Panc1 (cell line): Measurements from ENCODE around the gene TEK. TPM values are rescaled to one million over a fixed set of nuclear protein-coding genes. Genes with fewer than 3 reads are reported as not detected.

ENCODE experiments used
- ATAC-seq: fragments of 200-7000 bp; cut with Tn5 transposase; 2 replicates; pipeline ENCODE4 v1.9.1; 2020; ENCODE audit warnings: mild to moderate bottlenecking, moderate library complexity
- BruUV-seq: library from RNA; stranded (reverse); fragments of 400-500 nt; replicated peaks from 2 replicates; lab custom pipeline; 2021; lab: Mats Ljungman, UMichigan
- CTCF ChIA-PET: fragments of 300-600 bp; sonication (Branson Sonifier 250); formaldehyde crosslinking; loops from one replicate; lab custom pipeline; 2022; ENCODE audit warnings: antibody characterized with exemption; lab: Charles Lee
- POLR2A ChIA-PET: fragments of 300-600 bp; sonication (Branson Sonifier 250); formaldehyde crosslinking; loops from one replicate; lab custom pipeline; 2022; ENCODE audit warnings: antibody characterized with exemption; lab: Charles Lee
- DNase-seq: peaks from one replicate; pipeline ENCODE4 v3.0.0-alpha.2; 2010; ENCODE audit warnings: low read depth, low spot score
- H3K27ac ChIP-seq: 2 replicates; pipeline ENCODE4 v1.5.1; 2011; ENCODE audit warnings: mild to moderate bottlenecking, low read length, inconsistent platforms
- H3K27me3 ChIP-seq: fragments of 200-500 bp; sonication (Bioruptor generic); 2 replicates; pipeline ENCODE4 v1.6.0; 2014; ENCODE audit warnings: low read length, inconsistent platforms; ENCODE audit not compliant: control insufficient read depth, insufficient read depth
- H3K36me3 ChIP-seq: fragments of 200-500 bp; sonication (Bioruptor generic); 2 replicates; pipeline ENCODE4 v1.5.1; 2014; ENCODE audit warnings: inconsistent platforms, mild to moderate bottlenecking, low read length, moderate library complexity; ENCODE audit not compliant: control insufficient read depth, insufficient read depth
- H3K4me1 ChIP-seq: 2 replicates; pipeline ENCODE4 v1.5.1; 2011; ENCODE audit warnings: inconsistent platforms, mild to moderate bottlenecking, low read length, moderate library complexity; ENCODE audit not compliant: control insufficient read depth, insufficient read depth
- H3K4me3 ChIP-seq, 2 experiments: 2 replicates each; pipeline ENCODE4 v1.5.1; 2011 to 2012; ENCODE audit warnings: low read depth in 2 of 2, low read length in 2 of 2, mild to moderate bottlenecking in 2 of 2, inconsistent platforms in 1 of 2, moderate library complexity in 1 of 2
- H3K9me3 ChIP-seq: fragments of 200-500 bp; sonication (Bioruptor generic); 2 replicates; pipeline ENCODE4 v1.5.1; 2014; ENCODE audit warnings: low read depth, mild to moderate bottlenecking, inconsistent platforms, low read length, moderate library complexity; ENCODE audit not compliant: control insufficient read depth, insufficient read depth
- CTCF ChIP-seq: fragments of 450-650 bp; IDR thresholded peaks from 2 replicates; pipeline ENCODE4 v1.5.1; 2017; ENCODE audit warnings: mild to moderate bottlenecking
- POLR2AphosphoS5 ChIP-seq: IDR thresholded peaks from 2 replicates; pipeline ENCODE4 v1.6.1; 2012; ENCODE audit warnings: mild to moderate bottlenecking, low read depth, low read length, moderate library complexity
- SIN3A ChIP-seq: IDR thresholded peaks from 2 replicates; pipeline ENCODE4 v1.6.1; 2012; ENCODE audit warnings: low read depth, mild to moderate bottlenecking, low read length, moderate library complexity, borderline replicate concordance; ENCODE audit not compliant: insufficient read depth
- TCF7L2 ChIP-seq: IDR thresholded peaks from 2 replicates; pipeline ENCODE4 v1.6.1; 2011; ENCODE audit warnings: mild to moderate bottlenecking, low read depth, low read length, inconsistent platforms
- in situ Hi-C: cut with HindIII; loops from 2 replicates; pipeline ENCODE4 v1.10.0; 2016; ENCODE audit warnings: low sequenced_read_pairs, low pct_unique_long_range_greater_than_20kb
- intact Hi-C: fragments of 100-400 bp; cut with micrococcal nuclease; formaldehyde crosslinking; loops from one replicate; pipeline ENCODE4 v1.10.0; 2022; ENCODE audit not compliant: unreplicated experiment
- total RNA-seq: library from RNA; stranded (reverse); gene quantifications from one replicate; pipeline ENCODE4 v1.2.1, GENCODE V29; 2021; ENCODE audit not compliant: unreplicated experiment
- TF ChIP-seq, protein P1 (sequence below), 2 experiments: IDR thresholded peaks; 2 replicates each; pipeline ENCODE4 v1.6.1; 2011 to 2012; ENCODE audit warnings: low read depth in 2 of 2, control low read depth in 1 of 2, low read length in 1 of 2, mild to moderate bottlenecking in 1 of 2, moderate library complexity in 1 of 2; ENCODE audit not compliant: insufficient read depth in 1 of 2

TEK gene
- total RNA-seq, 1 experiment from 2014 or later, result not detected

- BruUV-seq, result no TSS peak
- TF ChIP-seq POLR2AphosphoS5 (no peak), CTCF (no peak), SIN3A (no peak)
- TF ChIP-seq, protein P1, sequence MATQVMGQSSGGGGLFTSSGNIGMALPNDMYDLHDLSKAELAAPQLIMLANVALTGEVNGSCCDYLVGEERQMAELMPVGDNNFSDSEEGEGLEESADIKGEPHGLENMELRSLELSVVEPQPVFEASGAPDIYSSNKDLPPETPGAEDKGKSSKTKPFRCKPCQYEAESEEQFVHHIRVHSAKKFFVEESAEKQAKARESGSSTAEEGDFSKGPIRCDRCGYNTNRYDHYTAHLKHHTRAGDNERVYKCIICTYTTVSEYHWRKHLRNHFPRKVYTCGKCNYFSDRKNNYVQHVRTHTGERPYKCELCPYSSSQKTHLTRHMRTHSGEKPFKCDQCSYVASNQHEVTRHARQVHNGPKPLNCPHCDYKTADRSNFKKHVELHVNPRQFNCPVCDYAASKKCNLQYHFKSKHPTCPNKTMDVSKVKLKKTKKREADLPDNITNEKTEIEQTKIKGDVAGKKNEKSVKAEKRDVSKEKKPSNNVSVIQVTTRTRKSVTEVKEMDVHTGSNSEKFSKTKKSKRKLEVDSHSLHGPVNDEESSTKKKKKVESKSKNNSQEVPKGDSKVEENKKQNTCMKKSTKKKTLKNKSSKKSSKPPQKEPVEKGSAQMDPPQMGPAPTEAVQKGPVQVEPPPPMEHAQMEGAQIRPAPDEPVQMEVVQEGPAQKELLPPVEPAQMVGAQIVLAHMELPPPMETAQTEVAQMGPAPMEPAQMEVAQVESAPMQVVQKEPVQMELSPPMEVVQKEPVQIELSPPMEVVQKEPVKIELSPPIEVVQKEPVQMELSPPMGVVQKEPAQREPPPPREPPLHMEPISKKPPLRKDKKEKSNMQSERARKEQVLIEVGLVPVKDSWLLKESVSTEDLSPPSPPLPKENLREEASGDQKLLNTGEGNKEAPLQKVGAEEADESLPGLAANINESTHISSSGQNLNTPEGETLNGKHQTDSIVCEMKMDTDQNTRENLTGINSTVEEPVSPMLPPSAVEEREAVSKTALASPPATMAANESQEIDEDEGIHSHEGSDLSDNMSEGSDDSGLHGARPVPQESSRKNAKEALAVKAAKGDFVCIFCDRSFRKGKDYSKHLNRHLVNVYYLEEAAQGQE (IDR thresholded peaks at IDR 0.05; ENCODE audit: insufficient read depth in 1 of 2, low read depth in 2 of 2, low read length in 1 of 2), result no peak
- Histone ChIP-seq H3K9me3 (no peaks in the 10 kb centered on the region), H3K27ac (no peak overlapping the region), H3K27me3 (no peaks in the 10 kb centered on the region), H3K4me1 (no peaks in the 10 kb centered on the region), H3K36me3 (no peaks in the 10 kb centered on the region), H3K4me3 (no peak overlapping the region)
- ChIA-PET CTCF (no interaction called here), POLR2A (no interaction called here)
- DNase-seq, result no peak
- intact Hi-C loops, result no loop called here
- ATAC-seq, result no peak
- in situ Hi-C loops, result no loop called here
These were observed 70.3 kb downstream of the TEK start for GRCh38 chr9:27179245-27179865.

DNA sequence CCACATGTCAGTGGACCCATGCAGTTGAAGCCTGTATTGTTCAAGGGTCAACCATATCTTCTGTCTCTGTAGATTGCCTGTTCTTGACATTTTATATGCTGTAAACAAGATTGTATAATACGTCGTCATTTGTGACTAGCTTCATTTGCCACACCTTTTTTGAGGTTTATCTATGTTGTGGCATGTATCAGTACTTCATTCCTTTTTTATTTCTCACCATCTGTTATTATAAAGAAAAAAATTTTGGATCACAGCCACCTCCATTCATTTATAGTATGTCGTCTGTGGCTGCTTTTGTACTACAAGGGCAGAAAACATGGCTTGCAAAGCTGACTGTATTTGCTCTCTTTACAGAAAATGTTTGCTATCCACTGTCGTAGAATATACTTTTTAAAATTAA lies 72.4 kb downstream of the TEK start:
- in situ Hi-C loops (no loop called here), intact Hi-C loops (no loop called here)
- Histone ChIP-seq H3K9me3 (no peaks in the 10 kb centered on the region), H3K27me3 (no peaks in the 10 kb centered on the region), H3K4me1 (no peaks in the 10 kb centered on the region), H3K36me3 (no peaks in the 10 kb centered on the region), H3K4me3 (no peak overlapping the region), H3K27ac (no peak overlapping the region)
- ATAC-seq, result no peak
- DNase-seq, result no peak
- BruUV-seq, result no TSS peak
- CTCF ChIA-PET, result no interaction called here
- POLR2A ChIA-PET, result no interaction called here
- TF ChIP-seq CTCF (no peak), TCF7L2 (no peak), SIN3A (no peak), POLR2AphosphoS5 (no peak)
- TF ChIP-seq, protein P1 (IDR thresholded peaks at IDR 0.05; ENCODE audit: insufficient read depth in 1 of 2, low read depth in 2 of 2, low read length in 1 of 2), result no peak
